Left renal cortex interstitium (tissue), 4 donors: Measurements from ENCODE around the gene CIITA. TPM values are rescaled to one million over a fixed set of nuclear protein-coding genes. Genes with fewer than 3 reads are reported as not detected.

Source experiments
- DNase-seq, 4 donors: peaks; one replicate each; pipeline ENCODE4 v3.0.0-alpha.2; 2013; ENCODE audit warnings: low read depth in 4 of 4, low spot score in 2 of 4, missing footprints in 1 of 4
- polyA plus RNA-seq, 4 donors: library from polyadenylated mRNA; unstranded; fragments of 120-200 nt; gene quantifications; one replicate each; pipeline ENCODE4 v1.2.1, GENCODE V29; 2013; ENCODE audit not compliant: insufficient read length in 4 of 4

The CIITA gene
- polyA plus RNA-seq, 4 donors: 4.9 to 8.0 (median 6.4) TPM

GRCh38 chr16:10878644-10879501 lies 1.9 kb downstream of the CIITA start:
- DNase-seq: no peak

DNA sequence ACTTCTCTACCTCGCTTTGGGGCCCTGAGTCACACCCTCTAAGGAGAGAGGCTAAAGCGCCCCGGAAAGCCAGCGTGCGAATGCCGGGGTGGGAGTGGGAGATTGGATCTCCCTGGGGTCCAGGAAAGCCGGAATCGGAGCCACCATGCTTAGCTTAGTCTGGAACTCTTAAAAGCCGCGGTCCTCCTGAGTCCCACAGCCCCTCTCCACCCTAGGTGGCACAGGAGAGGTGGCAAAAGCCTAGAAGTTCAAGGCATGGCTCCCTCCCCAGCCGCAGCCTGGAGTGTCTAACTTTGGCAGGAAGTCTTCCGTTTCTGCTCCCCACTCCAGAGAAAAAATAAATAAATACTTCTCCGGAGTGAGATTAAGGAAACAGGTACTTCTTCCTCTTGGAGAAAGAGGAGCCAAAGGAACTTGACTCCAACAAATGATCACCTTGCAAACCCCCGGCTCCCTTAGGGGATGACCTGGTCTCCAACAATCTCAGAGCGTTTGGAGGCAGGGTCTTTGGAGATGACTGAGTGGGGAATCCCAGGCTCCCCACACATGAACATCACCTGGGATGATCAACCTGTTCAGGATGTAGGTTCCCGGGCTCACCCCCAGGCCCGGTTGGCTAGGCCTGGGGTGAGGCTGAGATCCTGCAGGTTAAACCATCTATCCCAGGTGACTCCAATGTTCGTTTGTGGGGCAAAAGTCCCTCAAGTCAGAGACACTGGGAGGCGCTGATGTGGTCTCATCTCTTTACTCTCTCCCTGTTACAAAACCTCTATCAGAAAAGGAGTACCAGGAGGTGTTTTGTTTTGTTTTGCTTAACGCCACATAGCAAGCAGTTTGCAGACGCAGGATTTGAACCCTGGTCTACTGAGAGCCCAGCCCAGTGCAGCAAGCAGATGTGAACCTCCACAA lies 2.9 kb downstream of the CIITA start:
- no peak for DNase-seq

DNA sequence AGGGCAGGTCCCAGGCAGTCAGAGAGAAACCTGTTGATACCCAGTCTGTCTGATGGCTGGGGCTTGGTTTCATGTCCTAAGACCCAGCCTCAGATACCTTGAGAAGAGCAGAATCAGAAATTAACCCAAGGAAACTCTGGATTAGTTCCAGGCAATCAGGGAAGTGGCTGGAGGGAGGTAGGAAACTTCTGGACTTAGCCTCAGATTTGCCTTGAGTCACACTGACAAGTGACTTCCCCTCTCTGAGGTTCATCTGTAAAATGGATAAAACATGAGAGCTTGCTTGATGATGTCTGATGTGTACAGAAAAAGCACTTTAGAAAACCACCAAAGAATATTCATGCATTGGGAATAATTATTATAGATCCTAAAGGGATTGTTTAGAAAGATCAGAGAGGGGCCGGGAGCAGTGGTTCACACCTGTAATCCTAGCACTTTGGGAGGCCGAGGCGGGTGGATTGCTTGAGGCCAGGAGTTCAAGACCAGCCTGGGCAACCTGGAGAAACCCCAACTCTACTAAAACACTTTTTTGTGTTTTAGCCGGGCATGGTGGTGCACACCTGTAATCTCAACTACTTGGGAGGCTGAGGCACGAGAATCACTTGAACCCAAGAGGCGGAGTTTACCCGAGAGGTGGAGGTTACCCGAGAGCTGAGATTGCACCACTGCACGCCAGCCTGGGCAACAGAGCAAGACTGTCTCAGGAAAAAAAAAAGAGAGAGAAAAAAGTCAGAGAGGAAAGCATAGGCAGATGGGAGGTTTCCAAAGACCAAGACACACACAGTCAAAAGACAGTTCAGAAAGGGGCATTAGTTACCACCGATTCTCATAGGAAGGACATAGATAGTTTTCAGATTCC lies 3.8 kb downstream of the CIITA start:
- no peak for DNase-seq

DNA sequence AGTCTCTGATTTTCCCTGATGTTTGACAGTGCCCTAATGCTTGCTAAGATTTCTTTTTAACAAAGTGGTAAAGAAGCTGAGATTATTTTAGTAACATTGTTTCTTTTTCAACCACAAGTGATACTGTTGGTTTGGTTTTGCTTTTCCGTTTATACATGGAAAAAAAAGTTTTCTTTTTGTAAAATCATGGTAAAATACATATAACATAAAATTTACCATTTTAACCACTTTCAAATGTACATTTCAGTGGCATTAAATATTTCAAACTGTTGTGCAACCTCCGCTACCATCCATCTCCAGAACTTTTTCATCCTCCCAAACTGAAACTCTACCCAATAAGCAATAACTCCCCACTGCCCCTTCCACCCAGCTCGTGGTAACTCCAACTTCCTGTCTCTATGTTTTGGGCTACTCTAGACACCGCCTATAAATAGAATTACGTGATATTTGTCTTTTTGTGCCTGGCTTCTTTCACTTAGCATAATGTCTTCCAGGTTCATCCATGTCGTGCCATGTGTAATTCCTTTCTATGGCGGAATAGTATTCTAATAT lies 4.6 kb downstream of the CIITA start:
- no peak for DNase-seq

DNA sequence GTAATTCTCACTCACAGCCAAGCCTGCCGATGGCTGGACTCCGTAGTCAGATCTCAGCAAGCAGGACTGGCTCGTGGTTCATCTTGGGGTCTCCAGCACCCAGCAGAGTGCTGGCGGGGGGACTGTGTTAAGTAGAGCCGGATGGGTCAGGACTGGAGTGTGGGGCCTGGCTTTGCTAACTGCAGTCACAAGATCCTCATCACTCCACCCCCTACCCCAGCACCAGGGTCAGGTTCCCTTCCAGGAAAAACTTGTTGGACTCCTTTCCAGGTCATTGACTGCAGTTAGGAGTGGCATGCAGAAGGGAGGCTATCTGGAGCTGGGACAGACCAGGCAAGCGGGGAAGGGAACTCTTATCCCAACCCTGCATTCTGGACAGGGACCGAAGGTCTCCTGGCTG lies 6.0 kb downstream of the CIITA start:
- DNase-seq: peak in 1 of 4 donors; percentile 46

DNA sequence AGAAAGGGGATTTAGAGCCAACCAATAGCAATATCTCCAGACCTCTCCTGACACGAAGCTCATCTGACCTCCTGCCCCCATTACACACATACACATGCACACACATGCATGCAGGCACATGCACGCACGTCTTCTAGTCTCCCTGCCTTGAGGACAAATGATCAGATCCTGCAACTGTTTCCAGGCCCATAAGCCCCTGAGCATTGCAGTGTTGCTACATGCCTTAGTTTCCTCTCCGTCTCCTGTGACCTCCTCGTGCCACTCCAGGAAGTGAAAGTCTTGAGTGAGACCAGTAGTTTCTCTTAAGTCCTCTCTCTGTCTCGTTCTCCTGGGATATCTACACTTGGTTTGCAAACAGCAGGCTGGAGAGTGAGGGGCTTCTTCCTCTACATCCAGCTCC lies 8.2 kb downstream of the CIITA start:
- no peak for DNase-seq

DNA sequence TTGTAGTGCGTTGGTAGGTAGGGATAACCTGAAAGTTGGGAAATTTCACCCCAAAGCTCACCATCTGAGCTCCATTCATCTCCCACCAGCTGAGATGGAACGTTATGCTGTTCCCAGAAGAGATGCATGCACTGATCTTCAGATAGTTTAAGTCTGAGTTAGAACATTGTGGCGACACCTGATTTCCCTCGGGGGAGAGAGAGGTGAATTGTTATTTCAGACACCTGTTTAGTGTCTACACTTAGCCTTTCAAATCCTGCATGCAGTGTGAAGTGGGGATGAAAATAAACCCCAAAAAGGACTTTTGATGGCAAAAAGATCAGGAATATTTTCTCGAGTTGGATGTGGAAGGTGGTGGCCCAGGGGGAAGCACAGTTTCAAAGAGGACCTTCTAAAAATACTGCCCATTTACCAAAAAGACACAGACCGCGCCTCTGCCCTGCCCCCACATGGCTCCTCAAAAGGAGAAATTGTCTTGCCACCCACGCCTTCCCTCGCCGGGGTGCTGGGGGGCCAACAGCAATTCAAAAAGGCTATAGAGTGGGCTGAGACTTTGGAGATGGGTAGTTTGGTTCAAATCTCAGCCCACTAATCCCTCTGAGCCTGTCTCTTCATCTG lies 11.4 kb downstream of the CIITA start:
- no peak for DNase-seq

DNA sequence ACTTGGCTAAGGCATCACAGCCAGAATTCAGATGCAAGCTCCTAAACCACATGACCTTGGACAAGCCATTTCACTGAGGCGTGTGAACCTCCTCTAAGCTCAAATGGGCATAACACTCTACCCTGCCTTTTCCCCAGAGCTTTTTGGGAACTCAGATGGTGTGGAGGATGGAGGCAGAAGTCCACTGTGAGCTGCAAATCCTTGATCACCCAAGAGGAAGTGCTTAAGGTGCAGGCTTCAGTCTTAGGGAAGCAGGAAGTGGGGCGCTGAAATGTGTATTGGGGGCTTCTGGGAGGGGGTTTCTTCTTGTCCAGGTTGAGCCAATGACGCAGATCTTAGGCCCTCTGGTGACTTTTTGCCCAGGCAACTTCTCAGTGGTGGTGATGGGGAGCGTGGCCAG lies 12.9 kb downstream of the CIITA start:
- no peak for DNase-seq

GRCh38 chr16:10892782-10893318 lies 15.8 kb downstream of the CIITA start:
- no peak for DNase-seq

GRCh38 chr16:10895053-10895946 lies 18.3 kb downstream of the CIITA start:
- peak in 2 of 4 donors; percentile 54 to 73 for DNase-seq

GRCh38 chr16:10896165-10896564 lies 19.2 kb downstream of the CIITA start:
- DNase-seq: no peak

- no peak for DNase-seq
Measured at GRCh38 chr16:10896723-10897122, 19.7 kb downstream of the CIITA start.

- DNase-seq: no peak
Measured at GRCh38 chr16:10897134-10897533, 20.1 kb downstream of the CIITA start.

- no peak for DNase-seq
Measured at GRCh38 chr16:10902999-10903398, 26.0 kb downstream of the CIITA start.

DNA sequence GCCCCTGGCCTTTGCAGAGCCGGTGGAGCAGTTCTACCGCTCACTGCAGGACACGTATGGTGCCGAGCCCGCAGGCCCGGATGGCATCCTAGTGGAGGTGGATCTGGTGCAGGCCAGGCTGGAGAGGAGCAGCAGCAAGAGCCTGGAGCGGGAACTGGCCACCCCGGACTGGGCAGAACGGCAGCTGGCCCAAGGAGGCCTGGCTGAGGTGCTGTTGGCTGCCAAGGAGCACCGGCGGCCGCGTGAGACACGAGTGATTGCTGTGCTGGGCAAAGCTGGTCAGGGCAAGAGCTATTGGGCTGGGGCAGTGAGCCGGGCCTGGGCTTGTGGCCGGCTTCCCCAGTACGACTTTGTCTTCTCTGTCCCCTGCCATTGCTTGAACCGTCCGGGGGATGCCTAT lies 29.5 kb downstream of the CIITA start:
- no peak for DNase-seq

GRCh38 chr16:10906914-10907756 lies 30.1 kb downstream of the CIITA start:
- DNase-seq: no peak

DNA sequence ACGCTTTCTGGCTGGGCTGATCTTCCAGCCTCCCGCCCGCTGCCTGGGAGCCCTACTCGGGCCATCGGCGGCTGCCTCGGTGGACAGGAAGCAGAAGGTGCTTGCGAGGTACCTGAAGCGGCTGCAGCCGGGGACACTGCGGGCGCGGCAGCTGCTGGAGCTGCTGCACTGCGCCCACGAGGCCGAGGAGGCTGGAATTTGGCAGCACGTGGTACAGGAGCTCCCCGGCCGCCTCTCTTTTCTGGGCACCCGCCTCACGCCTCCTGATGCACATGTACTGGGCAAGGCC lies 30.7 kb downstream of the CIITA start:
- no peak for DNase-seq

DNA sequence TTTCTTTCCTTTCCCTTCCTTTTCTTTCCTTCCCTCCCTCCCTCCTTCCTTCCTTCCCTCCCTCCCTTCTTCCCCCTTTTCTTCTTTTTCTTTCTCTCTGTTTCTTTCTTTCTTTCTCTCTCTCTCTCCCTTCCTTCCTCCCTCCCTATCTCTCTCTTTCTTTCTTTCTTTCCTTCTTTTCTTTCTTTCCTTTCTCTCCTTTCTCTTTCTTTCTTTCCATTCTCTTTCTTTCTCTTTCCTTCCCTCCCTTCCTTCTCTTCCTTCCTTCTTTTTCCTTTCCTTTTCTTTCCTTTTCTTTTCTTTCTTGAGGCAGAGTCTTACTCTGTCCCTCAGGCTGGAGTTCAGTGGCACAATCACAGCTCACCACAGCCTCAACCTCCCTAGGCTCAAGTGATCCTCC lies 34.3 kb downstream of the CIITA start:
- no peak for DNase-seq
